Stimulated activated CD4-positive, alpha-beta T cell treated with anti-CD3 and anti-CD28 coated beads, Interleukin-1b, Interleukin-23, amount 100 ng/mL, for 48 hours (primary cell): ENCODE results near the gene PNPLA6.
"Not testable (repeated sequence)": the region's sequence is repeated elsewhere in the genome, so short reads cannot be mapped to it uniquely, and the experiment has no call there.

ENCODE experiments used
- DNase-seq: peaks from one replicate; pipeline ENCODE4 v3.0.0-alpha.2; 2020

PNPLA6 gene

GRCh38 chr19:7556696-7557315 lies 21.3 kb downstream of the PNPLA6 start:
- DNase-seq = no peak

- no peak for DNase-seq
These were observed 23.1 kb downstream of the PNPLA6 start for GRCh38 chr19:7558667-7559066.

GRCh38 chr19:7559102-7559501 lies 23.6 kb downstream of the PNPLA6 start:
- DNase-seq = no peak

GRCh38 chr19:7560255-7560654 lies 24.7 kb downstream of the PNPLA6 start:
- DNase-seq = no peak

- no peak for DNase-seq
These were observed 25.8 kb downstream of the PNPLA6 start for GRCh38 chr19:7561325-7561724.

- no peak for DNase-seq
These were observed 27.3 kb downstream of the PNPLA6 start for GRCh38 chr19:7562646-7563393.

GRCh38 chr19:7564866-7565265 lies 29.3 kb downstream of the PNPLA6 start:
- DNase-seq = no peak

GRCh38 chr19:7565332-7565731 lies 29.8 kb downstream of the PNPLA6 start:
- no peak for DNase-seq

- DNase-seq = no peak
These were observed 35.2 kb downstream of the PNPLA6 start for GRCh38 chr19:7570761-7571160.

- DNase-seq = no peak
These were observed 40.0 kb downstream of the PNPLA6 start for GRCh38 chr19:7575434-7576040.

- not testable (repeated sequence) for DNase-seq
These were observed 41.9 kb downstream of the PNPLA6 start for GRCh38 chr19:7577422-7577821.

GRCh38 chr19:7578127-7578526 lies 42.6 kb downstream of the PNPLA6 start:
- no peak for DNase-seq

- DNase-seq = no peak
These were observed 43.7 kb downstream of the PNPLA6 start for GRCh38 chr19:7579182-7579581.

- no peak for DNase-seq
These were observed 46.9 kb downstream of the PNPLA6 start for GRCh38 chr19:7582446-7582845.

GRCh38 chr19:7589822-7590221 lies 54.3 kb downstream of the PNPLA6 start:
- no peak for DNase-seq

GRCh38 chr19:7590256-7590655 lies 54.7 kb downstream of the PNPLA6 start:
- DNase-seq = no peak

GRCh38 chr19:7595466-7596133 lies 60.1 kb downstream of the PNPLA6 start, which contains the start of gene CAMSAP3:
Gene CAMSAP3, plus strand, starts transcription at chr19:7595863. Its CDS starts 140 bp downstream, at chr19:7596003.
- DNase-seq = peak; percentile 21

GRCh38 chr19:7596211-7596937 lies 60.9 kb downstream of the PNPLA6 start:
- no peak for DNase-seq

GRCh38 chr19:7597689-7598088 lies 62.2 kb downstream of the PNPLA6 start:
- no peak for DNase-seq

GRCh38 chr19:7598180-7598579 lies 62.7 kb downstream of the PNPLA6 start:
- no peak for DNase-seq

- DNase-seq = no peak
These were observed 65.2 kb downstream of the PNPLA6 start for GRCh38 chr19:7600721-7601120.

- no peak for DNase-seq
These were observed 66.9 kb downstream of the PNPLA6 start for GRCh38 chr19:7602240-7602934.
